Neural cell (in vitro differentiated cells): ENCODE measurements around the gene FUT7. TPM values are rescaled to one million over a fixed set of nuclear protein-coding genes. Genes with fewer than 3 reads are reported as not detected.

Experiments
- H2AFZ ChIP-seq: fragments of 200-600, 300-800 bp; sonication (generic), shearing (Covaris generic); 2 replicates; pipeline ENCODE4 v1.6.0; 2014; ENCODE audit warnings: low read depth, mild to moderate bottlenecking, antibody characterized with exemption, low read length, moderate library complexity
- H3F3A ChIP-seq: fragments of 200-600 bp; shearing (Covaris generic); 2 replicates; pipeline ENCODE4 v1.6.1; 2016; ENCODE audit warnings: mild to moderate bottlenecking, moderate library complexity, mixed read lengths, antibody characterized with exemption, low read length; ENCODE audit not compliant: insufficient read depth, poor library complexity, severe bottlenecking
- H3K27ac ChIP-seq: fragments of 200-600, 300-800 bp; sonication (generic), shearing (Covaris generic); 2 replicates; pipeline ENCODE4 v1.5.1; 2014; ENCODE audit warnings: mild to moderate bottlenecking, low read length, moderate library complexity
- H3K27me3 ChIP-seq: fragments of 300-800, 200-600 bp; sonication (generic), shearing (Covaris generic); 2 replicates; pipeline ENCODE4 v1.6.0; 2014; ENCODE audit warnings: mild to moderate bottlenecking, low read depth, low read length, moderate library complexity; ENCODE audit not compliant: insufficient read depth
- H3K36me3 ChIP-seq: fragments of 300-800, 200-600 bp; sonication (generic), shearing (Covaris generic); 2 replicates; pipeline ENCODE4 v1.5.1; 2014; ENCODE audit warnings: mild to moderate bottlenecking, antibody characterized with exemption, low read length, moderate library complexity; ENCODE audit not compliant: insufficient read depth
- H3K4me2 ChIP-seq: fragments of 300-800, 200-600 bp; sonication (generic), shearing (Covaris generic); 2 replicates; pipeline ENCODE4 v1.6.0; 2014; ENCODE audit warnings: mild to moderate bottlenecking, low read length
- H3K4me3 ChIP-seq: fragments of 300-800, 200-600 bp; sonication (generic), shearing (Covaris generic); 2 replicates; pipeline ENCODE4 v1.5.1; 2014; ENCODE audit warnings: mild to moderate bottlenecking, low read length, moderate library complexity
- H3K79me2 ChIP-seq: fragments of 200-600 bp; shearing (Covaris generic); replicated peaks from 2 replicates; pipeline ENCODE4 v1.6.0; 2014; ENCODE audit warnings: mild to moderate bottlenecking, low read length, moderate library complexity; ENCODE audit not compliant: insufficient read depth
- H3K9ac ChIP-seq: fragments of 300-800, 200-600 bp; sonication (generic), shearing (Covaris generic); 2 replicates; pipeline ENCODE4 v1.6.1; 2016; ENCODE audit warnings: mild to moderate bottlenecking, low read length, mixed read lengths
- H3K9me2 ChIP-seq: fragments of 200-600 bp; shearing (Covaris generic); 2 replicates; pipeline ENCODE4 v1.6.1; 2016; ENCODE audit warnings: mild to moderate bottlenecking, low read length, mixed read lengths; ENCODE audit not compliant: insufficient read depth
- H3K9me3 ChIP-seq: fragments of 200-600, 300-800 bp; sonication (generic), shearing (Covaris generic); 2 replicates; pipeline ENCODE4 v1.6.1; 2016; ENCODE audit warnings: mild to moderate bottlenecking, mixed run types, low read length, moderate library complexity, mixed read lengths
- H4K20me1 ChIP-seq: fragments of 200-600 bp; shearing (Covaris generic); 2 replicates; pipeline ENCODE4 v1.6.1; 2016; ENCODE audit warnings: mild to moderate bottlenecking, mixed run types; ENCODE audit not compliant: insufficient read depth
- EP300 ChIP-seq: fragments of 450-650 bp; conservative IDR thresholded peaks from 2 replicates; pipeline ENCODE4 v1.6.1; 2014; ENCODE audit warnings: antibody characterized with exemption, mild to moderate bottlenecking, moderate library complexity; ENCODE audit not compliant: poor library complexity, severe bottlenecking
- EZH2 ChIP-seq: fragments of 200-600, 300-800 bp; shearing (Covaris generic), sonication (generic); IDR thresholded peaks from 2 replicates; pipeline ENCODE4 v1.6.1; 2014; ENCODE audit warnings: antibody characterized with exemption, low read length, borderline replicate concordance, mild to moderate bottlenecking; ENCODE audit not compliant: insufficient read depth, poor library complexity, severe bottlenecking
- MXI1 ChIP-seq: fragments of 450-650 bp; conservative IDR thresholded peaks from 2 replicates; pipeline ENCODE4 v1.6.1; 2014; ENCODE audit warnings: antibody characterized with exemption, mild to moderate bottlenecking; ENCODE audit not compliant: poor library complexity, severe bottlenecking
- POLR2AphosphoS5 ChIP-seq: IDR thresholded peaks from 2 replicates; pipeline ENCODE4 v1.6.1; 2012
- RAD21 ChIP-seq: fragments of 450-650 bp; conservative IDR thresholded peaks from 2 replicates; pipeline ENCODE4 v1.6.1; 2014; ENCODE audit warnings: antibody characterized with exemption, mild to moderate bottlenecking, moderate library complexity
- REST ChIP-seq: IDR thresholded peaks from 2 replicates; pipeline ENCODE4 v1.6.1; 2012; ENCODE audit warnings: borderline replicate concordance
- SMC3 ChIP-seq: fragments of 450-650 bp; conservative IDR thresholded peaks from 2 replicates; pipeline ENCODE4 v1.6.1; 2014; ENCODE audit warnings: antibody characterized with exemption, mild to moderate bottlenecking, moderate library complexity; ENCODE audit not compliant: poor library complexity
- TAF1 ChIP-seq: IDR thresholded peaks from 2 replicates; pipeline ENCODE4 v1.6.1; 2012; ENCODE audit warnings: low read depth
- polyA plus RNA-seq: library from polyadenylated mRNA; depleted of rRNA; stranded (reverse); fragments of >200 nt; gene quantifications from 2 replicates; pipeline ENCODE4 v1.2.3, GENCODE V29; 2014
- TF ChIP-seq, protein P1 (sequence below): fragments of 450-650 bp; IDR thresholded peaks from 2 replicates; pipeline ENCODE4 v1.5.1; 2014; ENCODE audit warnings: antibody characterized with exemption, mild to moderate bottlenecking, moderate library complexity; ENCODE audit not compliant: poor library complexity, severe bottlenecking

FUT7 gene
- polyA plus RNA-seq, 1 donor from 2014 or later: 0.69 TPM

GRCh38 chr9:136994888-136995230, 37.0 kb downstream of the FUT7 start:
- Histone ChIP-seq H3K27me3 (no peaks in the 10 kb centered on the region), H3K4me3 (no peak overlapping the region), H3K36me3 (no peaks in the 10 kb centered on the region), H3K9me2 (no peaks in the 10 kb centered on the region), H4K20me1 (no peaks in the 10 kb centered on the region), H3K4me2 (no peak overlapping the region), H2AFZ (no peak overlapping the region), H3K9me3 (no peaks in the 10 kb centered on the region), H3F3A (no peaks in the 10 kb centered on the region), H3K79me2 (no peaks in the 10 kb centered on the region), H3K9ac (no peak overlapping the region), H3K27ac (no peak overlapping the region)
- TF ChIP-seq EP300 (no peak), MXI1 (no peak), REST (no peak), POLR2AphosphoS5 (no peak), RAD21 (no peak), SMC3 (no peak), TAF1 (no peak)
- TF ChIP-seq, protein P1, sequence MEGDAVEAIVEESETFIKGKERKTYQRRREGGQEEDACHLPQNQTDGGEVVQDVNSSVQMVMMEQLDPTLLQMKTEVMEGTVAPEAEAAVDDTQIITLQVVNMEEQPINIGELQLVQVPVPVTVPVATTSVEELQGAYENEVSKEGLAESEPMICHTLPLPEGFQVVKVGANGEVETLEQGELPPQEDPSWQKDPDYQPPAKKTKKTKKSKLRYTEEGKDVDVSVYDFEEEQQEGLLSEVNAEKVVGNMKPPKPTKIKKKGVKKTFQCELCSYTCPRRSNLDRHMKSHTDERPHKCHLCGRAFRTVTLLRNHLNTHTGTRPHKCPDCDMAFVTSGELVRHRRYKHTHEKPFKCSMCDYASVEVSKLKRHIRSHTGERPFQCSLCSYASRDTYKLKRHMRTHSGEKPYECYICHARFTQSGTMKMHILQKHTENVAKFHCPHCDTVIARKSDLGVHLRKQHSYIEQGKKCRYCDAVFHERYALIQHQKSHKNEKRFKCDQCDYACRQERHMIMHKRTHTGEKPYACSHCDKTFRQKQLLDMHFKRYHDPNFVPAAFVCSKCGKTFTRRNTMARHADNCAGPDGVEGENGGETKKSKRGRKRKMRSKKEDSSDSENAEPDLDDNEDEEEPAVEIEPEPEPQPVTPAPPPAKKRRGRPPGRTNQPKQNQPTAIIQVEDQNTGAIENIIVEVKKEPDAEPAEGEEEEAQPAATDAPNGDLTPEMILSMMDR: no peak

GRCh38 chr9:136994180-136994887, 37.6 kb downstream of the FUT7 start:
- Histone ChIP-seq H3K9me3 (no peaks in the 10 kb centered on the region), H3K27ac (no peak overlapping the region), H2AFZ (no peak overlapping the region), H3K4me2 (no peak overlapping the region), H3K9me2 (no peaks in the 10 kb centered on the region), H3K27me3 (no peaks in the 10 kb centered on the region), H3K4me3 (no peak overlapping the region), H3K79me2 (no peaks in the 10 kb centered on the region), H4K20me1 (no peaks in the 10 kb centered on the region), H3K36me3 (no peaks in the 10 kb centered on the region), H3K9ac (no peak overlapping the region), H3F3A (no peaks in the 10 kb centered on the region)
- TF ChIP-seq MXI1 (no peak), EZH2 (no peak), EP300 (no peak), POLR2AphosphoS5 (no peak), REST (no peak), TAF1 (no peak), RAD21 (no peak), SMC3 (no peak)
- TF ChIP-seq, protein P1: no peak
